H1 (cell line): Measurements from ENCODE around the gene C16orf54. TPM values are rescaled to one million over a fixed set of nuclear protein-coding genes. Genes with fewer than 3 reads are reported as not detected.
"Not testable (repeated sequence)": the region's sequence is repeated elsewhere in the genome, so short reads cannot be mapped to it uniquely, and the experiment has no call there.

Experiments
- CTCF ChIA-PET: fragments of 300-600 bp; sonication (Branson Sonifier 250); formaldehyde crosslinking; loops from one replicate; lab custom pipeline; 2021; ENCODE audit not compliant: partially characterized antibody; lab: Charles Lee
- POLR2A ChIA-PET: fragments of 300-600 bp; sonication (Branson Sonifier 250); formaldehyde crosslinking; loops from one replicate; lab custom pipeline; 2021; ENCODE audit warnings: inconsistent platforms; ENCODE audit not compliant: partially characterized antibody; lab: Charles Lee
- DNase-seq, 2 experiments: peaks; one replicate each; pipeline versions ENCODE4 v3.0.0 to v3.0.0-alpha.2; 2010 to 2022; ENCODE audit warnings: low spot score in 2 of 2, low read depth in 1 of 2, mixed read lengths in 1 of 2
- FAIRE-seq: peaks from 2 replicates; lab custom pipeline; 2011; peaks lifted over from hg19 to GRCh38; lab: Jason Lieb, UNC
- H2AFZ ChIP-seq: 2 replicates; pipeline ENCODE4 v1.8.1; 2012; ENCODE audit warnings: low read length, inconsistent platforms
- H2AK5ac ChIP-seq: 2 replicates; pipeline ENCODE4 v1.6.1; 2013; ENCODE audit warnings: low read depth, low read length
- H2BK120ac ChIP-seq: replicated peaks from 2 replicates; pipeline ENCODE3; 2013; ENCODE audit warnings: low read depth, low read length, inconsistent platforms
- H2BK12ac ChIP-seq: 2 replicates; pipeline ENCODE4 v1.6.1; 2013; ENCODE audit warnings: low read depth, low read length
- H2BK15ac ChIP-seq: 2 replicates; pipeline ENCODE4 v1.6.1; 2013; ENCODE audit warnings: low read length
- H2BK20ac ChIP-seq: 2 replicates; pipeline ENCODE4 v1.6.1; 2013; ENCODE audit warnings: low read length
- H2BK5ac ChIP-seq: 2 replicates; pipeline ENCODE4 v1.6.1; 2013; ENCODE audit warnings: low read depth, low read length
- H3K14ac ChIP-seq: 2 replicates; pipeline ENCODE4 v1.6.1; 2013; ENCODE audit warnings: inconsistent platforms; ENCODE audit not compliant: insufficient read length
- H3K18ac ChIP-seq: 2 replicates; pipeline ENCODE4 v1.6.1; 2013; ENCODE audit warnings: low read length; ENCODE audit errors: extremely low read depth
- H3K23ac ChIP-seq: 2 replicates; pipeline ENCODE4 v1.6.1; 2013; ENCODE audit warnings: inconsistent platforms; ENCODE audit not compliant: insufficient read length
- H3K23me2 ChIP-seq: 2 replicates; pipeline ENCODE4 v1.6.1; 2013; ENCODE audit warnings: low read depth, low read length
- H3K27ac ChIP-seq: 2 replicates; pipeline ENCODE4 v1.6.1; 2011; ENCODE audit warnings: low read depth, low read length, inconsistent platforms
- H3K27me3 ChIP-seq, 4 experiments: replicated peaks in 1 of 4; 1 replicate in 1 of 4; 2 replicates in 3 of 4; pipeline versions ENCODE4 v1.6.1 to v1.8.1; 2011 to 2013; ENCODE audit warnings: low read length in 3 of 4, mild to moderate bottlenecking in 3 of 4, inconsistent platforms in 2 of 4, mixed read lengths in 2 of 4, moderate library complexity in 1 of 4; ENCODE audit not compliant: control insufficient read depth in 3 of 4, insufficient read depth in 3 of 4; ENCODE audit errors: extremely low read depth in 1 of 4
- H3K36me3 ChIP-seq, 4 experiments: 2 replicates each; pipeline versions ENCODE4 v1.6.1 to v1.8.1; 2011 to 2013; ENCODE audit warnings: mild to moderate bottlenecking in 4 of 4, low read length in 3 of 4, moderate library complexity in 2 of 4, control low read depth in 1 of 4, inconsistent platforms in 1 of 4; ENCODE audit not compliant: insufficient read depth in 4 of 4, control insufficient read depth in 2 of 4
- H3K4ac ChIP-seq: replicated peaks from 2 replicates; pipeline ENCODE3; 2013; ENCODE audit warnings: low read length, low read depth, mixed read lengths, inconsistent platforms; ENCODE audit not compliant: insufficient read length
- H3K4me1 ChIP-seq, 4 experiments: replicated peaks in 1 of 4; 1 replicate in 1 of 4; 2 replicates in 3 of 4; pipeline versions ENCODE4 v1.6.1 to v1.8.1; 2011 to 2013; ENCODE audit warnings: low read length in 3 of 4, inconsistent platforms in 2 of 4, mixed read lengths in 1 of 4; ENCODE audit not compliant: insufficient read depth in 4 of 4, control insufficient read depth in 3 of 4
- H3K4me2 ChIP-seq, 2 experiments: 2 replicates each; pipeline versions ENCODE4 v1.6.1 to v1.8.1; 2011 to 2013; ENCODE audit warnings: low read depth in 2 of 2, low read length in 2 of 2, control low read depth in 1 of 2, inconsistent platforms in 1 of 2, mild to moderate bottlenecking in 1 of 2; ENCODE audit not compliant: insufficient read depth in 1 of 2
- H3K4me3 ChIP-seq, 4 experiments: fragments of 200-600, 300-600 bp in 1 of 4; sonication (generic), shearing (Covaris generic), sonication (Bioruptor Twin) in 1 of 4; 2 replicates each; pipeline versions ENCODE4 v1.5.1 to v1.8.1; 2011 to 2016; ENCODE audit warnings: low read length in 4 of 4, low read depth in 3 of 4, control low read depth in 2 of 4, inconsistent platforms in 2 of 4, mild to moderate bottlenecking in 2 of 4, mixed read lengths in 1 of 4, moderate library complexity in 1 of 4; ENCODE audit not compliant: insufficient read depth in 2 of 4; ENCODE audit errors: extremely low read depth in 1 of 4
- H3K56ac ChIP-seq: replicated peaks from 2 replicates; pipeline ENCODE3; 2013; ENCODE audit warnings: low read depth, mild to moderate bottlenecking, mixed read lengths, low read length, inconsistent platforms; ENCODE audit not compliant: insufficient read length
- H3K79me1 ChIP-seq: 2 replicates; pipeline ENCODE4 v1.6.1; 2013; ENCODE audit warnings: low read depth, low read length, control low read depth
- H3K79me2 ChIP-seq, 2 experiments: 2 replicates each; pipeline versions ENCODE4 v1.6.1 to v1.8.1; 2012 to 2013; ENCODE audit warnings: low read length in 2 of 2, mild to moderate bottlenecking in 2 of 2, inconsistent platforms in 1 of 2; ENCODE audit not compliant: insufficient read depth in 2 of 2, control insufficient read depth in 1 of 2
- H3K9ac ChIP-seq, 4 experiments: replicated peaks in 1 of 4; 1 replicate in 1 of 4; 2 replicates in 3 of 4; pipeline versions ENCODE4 v1.6.1 to v1.8.1; 2011 to 2013; ENCODE audit warnings: low read depth in 3 of 4, low read length in 3 of 4, control low read depth in 2 of 4, mild to moderate bottlenecking in 2 of 4, moderate library complexity in 2 of 4, inconsistent platforms in 1 of 4; ENCODE audit errors: extremely low read depth in 1 of 4
- H3K9me3 ChIP-seq, 2 experiments: 2 replicates each; pipeline versions ENCODE4 v1.6.1 to v1.8.1; 2012 to 2013; ENCODE audit warnings: mild to moderate bottlenecking in 2 of 2, moderate library complexity in 2 of 2, control low read depth in 1 of 2, inconsistent platforms in 1 of 2, low read depth in 1 of 2, low read length in 1 of 2, mixed read lengths in 1 of 2; ENCODE audit not compliant: insufficient read depth in 2 of 2
- H4K20me1 ChIP-seq, 2 experiments: replicated peaks in 1 of 2; 2 replicates each; pipeline versions ENCODE3 to v1.8.1; 2011 to 2013; ENCODE audit warnings: inconsistent platforms in 2 of 2, low read length in 2 of 2, mild to moderate bottlenecking in 1 of 2; ENCODE audit not compliant: insufficient read depth in 2 of 2, control insufficient read depth in 1 of 2
- H4K5ac ChIP-seq: 2 replicates; pipeline ENCODE4 v1.6.1; 2013; ENCODE audit warnings: low read length, low read depth, mixed read lengths, inconsistent platforms; ENCODE audit not compliant: insufficient read length
- H4K8ac ChIP-seq: 2 replicates; pipeline ENCODE4 v1.8.0; 2013; ENCODE audit warnings: mild to moderate bottlenecking, moderate library complexity, low read length, inconsistent platforms; ENCODE audit not compliant: insufficient read depth; ENCODE audit errors: extremely low read depth
- H4K91ac ChIP-seq: replicated peaks from 2 replicates; pipeline ENCODE3; 2013; ENCODE audit warnings: low read length, mixed read lengths, inconsistent platforms; ENCODE audit not compliant: insufficient read length
- WGBS, 2 experiments: shearing (Covaris generic) in 1 of 2; methylation state at CpG; one replicate each; pipeline versions ENCODE4 v1.1.6 to v1.1.7; 2013 to 2015; ENCODE audit warnings: low lambda C conversion rate in 2 of 2, mixed read lengths in 2 of 2, inconsistent platforms in 1 of 2, low coverage in 1 of 2, missing lambda C conversion rate in 1 of 2; ENCODE audit not compliant: insufficient replicate concordance in 2 of 2, insufficient coverage in 1 of 2, insufficient read length in 1 of 2; ENCODE audit errors: extremely low coverage in 1 of 2, missing lambda C conversion rate in 1 of 2; 5-methylcytosine and 5-hydroxymethylcytosine counted together
- polyA plus RNA-seq, 7 experiments: library from polyadenylated mRNA; depleted of rRNA in 3 of 7; stranded (reverse) in 5 of 7; unstranded in 2 of 7; fragments of >200 nt in 5 of 7; fragments of 200-250 nt in 2 of 7; gene quantifications; 1 replicate in 5 of 7; 2 replicates in 1 of 7; 4 replicates in 1 of 7; pipeline versions ENCODE4 v1.2.1 to v1.2.3, GENCODE V29; 2011 to 2013; ENCODE audit warnings: missing spikeins in 2 of 7, mixed read lengths in 2 of 7
- total RNA-seq: library from RNA; stranded (reverse); fragmentation: NEBNext Ultra II Directional; extraction: Animal tissue kit (Norgen Biotek cat#: 25700); gene quantifications from 2 replicates; pipeline ENCODE4 v1.2.1, GENCODE V29; 2021

Gene C16orf54
- total and polyA plus RNA-seq, 2 of the 8 experiments (the other 6 are each of a cell fraction or from before 2014, with no cell fraction given): not detected

DNA sequence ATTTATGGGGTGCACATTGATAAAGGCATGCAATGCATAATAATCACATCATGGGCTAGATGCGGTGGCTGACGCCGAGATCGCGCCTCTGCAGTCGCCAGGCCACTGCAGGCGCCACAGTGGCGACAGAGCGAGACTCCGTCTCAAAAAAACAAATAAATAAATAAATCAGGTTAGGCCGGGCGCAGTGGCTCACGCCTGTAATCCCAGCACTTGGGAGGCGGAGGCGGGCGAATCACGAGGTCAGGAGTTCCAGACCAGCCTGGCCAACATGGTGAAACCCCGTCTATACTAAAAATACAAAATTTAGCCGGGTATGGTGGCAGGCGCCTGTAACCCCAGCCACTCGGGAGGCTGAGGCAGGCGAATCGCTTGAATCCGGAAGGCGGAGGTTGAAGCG, 53.2 kb downstream of the C16orf54 start:
- not testable (repeated sequence) for H3K14ac ChIP-seq, H3K23me2 ChIP-seq, H3K9ac ChIP-seq, H2BK20ac ChIP-seq, DNase-seq, H3K56ac ChIP-seq, H3K27me3 ChIP-seq, H2AFZ ChIP-seq, H3K4me3 ChIP-seq, H3K23ac ChIP-seq, H2AK5ac ChIP-seq, H2BK12ac ChIP-seq, FAIRE-seq, H4K20me1 ChIP-seq, H3K79me1 ChIP-seq, H3K18ac ChIP-seq, H4K5ac ChIP-seq, H4K8ac ChIP-seq, H4K91ac ChIP-seq, H3K4me1 ChIP-seq, H3K4ac ChIP-seq, H3K9me3 ChIP-seq, H3K4me2 ChIP-seq, H3K27ac ChIP-seq, H2BK120ac ChIP-seq, H2BK5ac ChIP-seq, H2BK15ac ChIP-seq
- Histone ChIP-seq H3K79me2 (peaks cover 0 to 45% of the 10 kb centered on the region in 2 experiments; a peak in 2 of 4 replicates), H3K36me3 (peaks cover 3 to 15% (median 10%) of the 10 kb centered on the region in 4 experiments; a peak in 7 of 8 replicates)
- ChIA-PET POLR2A (interaction anchor here (1.2 to 9.4 kb wide), 4 partner anchors 8 to 46 kb away, joined by 4 to 130 read pairs (median 9); partner anchors contain the start of gene QPRT), CTCF (interaction anchor here (1.3 to 2.2 kb wide), 7 partner anchors 14 to 98 kb away, joined by 5 to 10 read pairs (median 6); partner anchors contain the start of genes KIF22, QPRT and SPN)
- 98% methylated on average over 25 of the region's 26 CpGs; no CpG with 5 or more reads in 1 of the 2 experiments for WGBS, 2 experiments

Other genes with a start within 250 kb of the C16orf54 start
- gene NPIPB12, start 239.6 kb downstream of the C16orf54 start, total RNA-seq: 39.8 and 50.9 TPM in 2 replicates
- 43.6 and 44.8 TPM in 2 replicates for gene NPIPB12, start 239.6 kb downstream of the C16orf54 start, polyA plus RNA-seq (2011; rRNA removed)
- gene SPN, start 82.7 kb downstream of the C16orf54 start, total RNA-seq: 1.6 and 1.8 TPM in 2 replicates
- 1.3 and 1.5 TPM in 2 replicates for gene SPN, start 82.7 kb downstream of the C16orf54 start, polyA plus RNA-seq (2011; rRNA removed)
- 102 and 106 TPM in 2 replicates for gene QPRT, start 66.8 kb downstream of the C16orf54 start, total RNA-seq
- 89.0 and 119 TPM in 2 replicates for gene QPRT, start 66.8 kb downstream of the C16orf54 start, polyA plus RNA-seq (2011; rRNA removed)
- gene ZG16, start 32.3 kb upstream of the C16orf54 start, total RNA-seq: not detected in 2 replicates
- not detected in 2 replicates for gene ZG16, start 32.3 kb upstream of the C16orf54 start, polyA plus RNA-seq (2011; rRNA removed)
- gene KIF22, start 44.8 kb upstream of the C16orf54 start, total RNA-seq: 142 and 145 TPM in 2 replicates
- 139 and 161 TPM in 2 replicates for gene KIF22, start 44.8 kb upstream of the C16orf54 start, polyA plus RNA-seq (2011; rRNA removed)
- gene MAZ, start 60.5 kb upstream of the C16orf54 start, total RNA-seq: 376 and 380 TPM in 2 replicates
- 219 and 357 TPM in 2 replicates for gene MAZ, start 60.5 kb upstream of the C16orf54 start, polyA plus RNA-seq (2011; rRNA removed)
- gene PRRT2, start 66.2 kb upstream of the C16orf54 start, total RNA-seq: 12.8 and 16.6 TPM in 2 replicates
- gene PRRT2, start 66.2 kb upstream of the C16orf54 start, polyA plus RNA-seq (2011; rRNA removed): 32.6 and 49.7 TPM in 2 replicates
- gene PAGR1, start 70.2 kb upstream of the C16orf54 start, total RNA-seq: 56.4 and 56.6 TPM in 2 replicates
- 35.4 and 53.5 TPM in 2 replicates for gene PAGR1, start 70.2 kb upstream of the C16orf54 start, polyA plus RNA-seq (2011; rRNA removed)
- 1.9 and 2.9 TPM in 2 replicates for gene MVP, start 74.5 kb upstream of the C16orf54 start, total RNA-seq
- 1.9 and 4.3 TPM in 2 replicates for gene MVP, start 74.5 kb upstream of the C16orf54 start, polyA plus RNA-seq (2011; rRNA removed)
- 69.2 and 70.9 TPM in 2 replicates for gene CDIPT, start 117.2 kb upstream of the C16orf54 start, total RNA-seq
- gene CDIPT, start 117.2 kb upstream of the C16orf54 start, polyA plus RNA-seq (2011; rRNA removed): 140 and 190 TPM in 2 replicates
- 43.5 and 46.6 TPM in 2 replicates for gene SEZ6L2, start 153.6 kb upstream of the C16orf54 start, total RNA-seq
- 47.7 and 65.7 TPM in 2 replicates for gene SEZ6L2, start 153.6 kb upstream of the C16orf54 start, polyA plus RNA-seq (2011; rRNA removed)
- gene ASPHD1, start 154.5 kb upstream of the C16orf54 start, total RNA-seq: 17.8 and 18.6 TPM in 2 replicates
- 14.1 and 14.5 TPM in 2 replicates for gene ASPHD1, start 154.5 kb upstream of the C16orf54 start, polyA plus RNA-seq (2011; rRNA removed)
- 10.8 and 12.3 TPM in 2 replicates for gene KCTD13, start 180.2 kb upstream of the C16orf54 start, total RNA-seq
- gene KCTD13, start 180.2 kb upstream of the C16orf54 start, polyA plus RNA-seq (2011; rRNA removed): 9.2 and 14.0 TPM in 2 replicates
- 60.2 and 64.9 TPM in 2 replicates for gene TMEM219, start 216.1 kb upstream of the C16orf54 start, total RNA-seq
- 116 and 150 TPM in 2 replicates for gene TMEM219, start 216.1 kb upstream of the C16orf54 start, polyA plus RNA-seq (2011; rRNA removed)
- gene TAOK2, start 227.9 kb upstream of the C16orf54 start, total RNA-seq: 32.6 and 34.2 TPM in 2 replicates
- 13.5 and 18.0 TPM in 2 replicates for gene TAOK2, start 227.9 kb upstream of the C16orf54 start, polyA plus RNA-seq (2011; rRNA removed)
- 17.7 and 18.5 TPM in 2 replicates for gene HIRIP3, start 249.6 kb upstream of the C16orf54 start, total RNA-seq
- gene HIRIP3, start 249.6 kb upstream of the C16orf54 start, polyA plus RNA-seq (2011; rRNA removed): 11.9 and 14.0 TPM in 2 replicates